Head of caudate nucleus (tissue), 42 donors: ENCODE data around the gene SEMA4D.

Experiments
- DNase-seq, 42 donors: peaks; one replicate each; pipeline versions ENCODE4 v3.0.0 to v3.0.0-alpha.2; 2020 to 2021; ENCODE audit warnings: mixed read lengths in 7 of 42
- intact Hi-C: fragments of 100-400 bp; cut with DNase I; formaldehyde crosslinking; loops from one replicate; pipeline ENCODE4 v1.15.0; 2022

SEMA4D gene

DNA sequence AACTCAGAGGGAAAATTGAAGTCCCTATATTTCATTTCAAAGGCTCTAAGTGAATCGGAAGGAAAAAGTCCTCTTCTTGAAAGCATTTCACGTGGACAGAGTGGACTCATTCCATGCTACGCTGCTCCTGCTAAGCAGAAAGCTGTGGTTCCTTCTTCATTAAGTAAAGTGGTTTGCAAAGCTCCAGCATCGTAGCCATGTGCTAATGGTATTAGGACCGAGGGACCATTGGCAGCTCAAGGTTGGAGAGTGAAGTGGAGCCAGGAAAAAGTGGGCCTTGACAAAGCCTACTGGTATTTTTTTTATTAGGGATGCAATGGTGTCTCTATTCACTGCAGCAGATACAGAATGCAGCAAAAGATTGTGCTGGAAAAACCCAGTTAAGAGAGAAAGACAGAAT is 16.4 kb upstream of the SEMA4D start:
- DNase-seq, result no peak
- intact Hi-C loops, result no loop called here

- DNase-seq, result no peak
- intact Hi-C loops, result no loop called here
Observed at GRCh38 chr9:89513837-89514236, 15.9 kb upstream of the SEMA4D start.

- intact Hi-C loops, result no loop called here
- DNase-seq, result peak in 2 of 42 donors; percentile 14 to 15
Observed at GRCh38 chr9:89512382-89512781, 14.5 kb upstream of the SEMA4D start.

GRCh38 chr9:89508951-89509615 is 11.2 kb upstream of the SEMA4D start:
- intact Hi-C loops, result no loop called here
- peak in 2 of 42 donors; percentile 11 to 26 for DNase-seq

- peak in 2 of 42 donors; percentile 30 to 39 for DNase-seq
- intact Hi-C loops, result no loop called here
Observed at GRCh38 chr9:89505911-89506310, 8.0 kb upstream of the SEMA4D start.

- DNase-seq, result peak in 1 of 42 donors; percentile 22
- intact Hi-C loops, result no loop called here
Observed at GRCh38 chr9:89505048-89505447, 7.1 kb upstream of the SEMA4D start.

DNA sequence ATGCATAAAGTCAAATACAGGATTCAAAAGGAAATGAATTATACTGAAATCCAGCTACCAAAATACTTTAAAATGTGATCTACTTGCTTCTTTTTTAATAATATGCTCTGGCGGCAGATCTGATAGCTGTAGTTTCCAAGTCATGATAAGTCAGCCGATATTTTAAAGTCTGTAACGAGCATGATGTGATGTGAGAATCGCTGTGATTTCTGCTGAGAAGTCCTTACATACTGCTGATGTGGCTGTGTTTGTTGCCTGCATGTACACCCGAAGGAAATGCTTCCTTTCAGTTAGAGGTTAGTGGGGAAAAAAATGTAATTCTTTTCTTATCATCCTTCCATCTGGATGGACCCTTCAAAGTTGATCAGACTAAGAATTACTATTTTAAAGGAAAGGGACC is 4.8 kb upstream of the SEMA4D start:
- intact Hi-C loops, result no loop called here
- DNase-seq, result no peak

- peak in 3 of 42 donors; percentile 1 to 18 (median 7) for DNase-seq
- intact Hi-C loops, result no loop called here
Observed at GRCh38 chr9:89502038-89502601, 4.2 kb upstream of the SEMA4D start.

DNA sequence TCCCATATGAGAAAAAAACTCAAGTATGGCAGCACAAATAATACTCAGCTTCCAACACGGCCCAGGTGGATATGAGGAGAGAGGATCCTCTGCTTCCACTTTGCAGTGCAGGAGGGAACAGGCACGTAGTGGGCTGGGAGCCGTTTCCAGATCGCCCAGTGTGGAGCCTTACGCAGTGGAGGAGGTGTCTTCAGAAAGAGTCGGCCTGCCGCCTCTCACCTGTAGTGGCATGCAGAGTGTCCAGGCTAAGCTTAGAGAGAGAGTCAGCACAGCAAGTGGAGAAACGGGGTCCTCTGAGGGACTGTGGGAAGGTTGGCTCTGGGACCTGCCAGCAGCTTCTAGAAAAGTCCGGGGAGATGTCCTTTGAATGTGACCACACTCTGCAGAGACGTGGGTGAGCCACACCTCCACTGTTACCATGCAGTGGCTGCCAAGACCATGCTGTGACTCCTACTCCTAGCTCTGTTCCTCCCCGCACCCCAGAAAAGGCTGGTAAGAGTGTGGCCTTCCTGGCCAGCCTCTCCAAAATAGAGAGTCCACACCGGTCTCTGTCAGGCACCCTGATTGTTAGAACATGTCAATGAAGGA is 3.5 kb upstream of the SEMA4D start:
- intact Hi-C loops, result no loop called here
- DNase-seq, result peak in 3 of 42 donors; percentile 6 to 29 (median 20)

- intact Hi-C loops, result no loop called here
- peak in 2 of 42 donors; percentile 2 to 28 for DNase-seq
Observed at GRCh38 chr9:89500008-89500407, 2.1 kb upstream of the SEMA4D start.

- peak in 2 of 42 donors; percentile 39 to 40 for DNase-seq
- intact Hi-C loops, result loop anchor here (10.0 kb wide), 1 partner anchor 46 kb away; no protein-coding TSS in a partner anchor
Observed at GRCh38 chr9:89498852-89499480, 1.1 kb upstream of the SEMA4D start.

GRCh38 chr9:89497257-89497963 is 503 bp downstream of the SEMA4D start:
- intact Hi-C loops, result loop anchor here (10.0 kb wide), 1 partner anchor 47 kb away; no protein-coding TSS in a partner anchor
- peak in 6 of 42 donors; percentile 18 to 50 (median 44) for DNase-seq

GRCh38 chr9:89496645-89497256 is 1.2 kb downstream of the SEMA4D start:
- intact Hi-C loops, result loop anchor here (10.0 kb wide), 1 partner anchor 48 kb away; no protein-coding TSS in a partner anchor
- DNase-seq, result peak in 25 of 42 donors; percentile 28 to 82 (median 56)

- intact Hi-C loops, result loop anchor here (10.0 kb wide), 1 partner anchor 49 kb away; no protein-coding TSS in a partner anchor
- DNase-seq, result peak in 4 of 42 donors; percentile 28 to 56 (median 38)
Observed at GRCh38 chr9:89495824-89496560, 1.9 kb downstream of the SEMA4D start.

DNA sequence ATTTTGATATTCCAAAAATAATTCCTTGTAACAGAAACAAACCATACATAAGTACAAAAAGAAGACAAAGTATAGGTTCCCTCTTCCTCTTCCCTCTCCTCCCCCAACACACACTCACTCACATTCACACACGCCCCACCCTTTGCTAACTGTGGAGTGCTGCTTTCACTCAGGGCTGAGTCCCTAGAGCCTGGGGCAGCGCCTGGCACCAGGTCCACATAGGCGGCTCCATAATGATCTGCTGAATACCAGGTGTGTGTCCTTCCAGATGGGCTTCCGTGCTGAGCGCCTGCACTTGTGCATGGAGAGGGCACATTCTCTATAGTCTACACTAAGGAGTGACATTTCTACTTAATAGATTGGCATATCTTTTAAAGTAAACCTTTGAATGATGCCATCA is 3.7 kb downstream of the SEMA4D start:
- intact Hi-C loops, result loop anchor here (5.0 to 10.0 kb wide), 3 partner anchors 51 to 67 kb away; no protein-coding TSS in a partner anchor
- peak in 1 of 42 donors; percentile 30 for DNase-seq

DNA sequence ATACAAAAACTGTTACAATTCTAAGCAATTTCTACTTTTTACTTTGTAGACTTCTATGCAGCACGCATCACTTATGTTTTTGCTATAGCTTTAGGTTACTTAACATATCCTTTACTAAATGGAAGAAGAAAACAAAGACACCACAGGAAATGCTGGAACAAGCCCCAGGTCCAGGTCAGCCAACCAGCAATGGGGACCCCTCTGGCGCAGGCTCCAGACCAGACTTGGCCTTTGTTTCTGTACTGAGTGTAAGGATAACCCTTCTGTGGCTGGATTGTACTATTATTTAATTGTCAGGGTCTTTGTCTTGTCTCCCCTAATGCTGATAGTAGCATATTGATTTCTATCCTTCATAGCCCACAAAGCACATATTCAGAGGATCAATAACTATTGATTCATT is 4.2 kb downstream of the SEMA4D start:
- intact Hi-C loops, result loop anchor here (5.0 to 10.0 kb wide), 3 partner anchors 51 to 66 kb away; no protein-coding TSS in a partner anchor
- peak in 1 of 42 donors; percentile 29 for DNase-seq

GRCh38 chr9:89493181-89493580 is 4.7 kb downstream of the SEMA4D start:
- DNase-seq, result no peak
- intact Hi-C loops, result loop anchor here (5.0 to 10.0 kb wide), 3 partner anchors 51 to 66 kb away; no protein-coding TSS in a partner anchor

DNA sequence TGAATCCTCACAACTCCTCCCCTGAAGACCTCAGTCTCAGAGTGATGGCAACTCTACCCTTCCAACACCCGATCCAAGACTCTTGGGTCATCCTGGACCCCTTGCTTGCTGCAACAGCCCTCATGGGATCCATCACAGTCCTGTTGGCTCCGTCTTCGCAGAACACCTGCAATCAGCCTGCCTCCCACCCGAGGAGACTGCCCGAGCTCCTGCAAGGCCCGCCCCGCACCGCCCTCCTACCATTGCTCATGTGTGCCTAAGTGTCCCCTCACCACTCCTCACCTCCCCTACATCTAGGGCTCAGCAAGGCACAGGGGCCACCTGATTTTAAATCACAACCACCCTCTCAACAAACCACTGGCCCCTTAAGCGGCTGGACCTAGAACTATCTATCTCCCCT is 5.3 kb downstream of the SEMA4D start:
- intact Hi-C loops, result loop anchor here (5.0 to 10.0 kb wide), 3 partner anchors 50 to 65 kb away; no protein-coding TSS in a partner anchor
- no peak for DNase-seq
